DOHH2 (cell line): Measurements from ENCODE around the gene SHMT1.

Experiments used
- EZH2phosphoT487 ChIP-seq: fragments of 200-600 bp; sonication (generic); IDR thresholded peaks from 2 replicates; pipeline ENCODE4 v1.6.1; 2017; ENCODE audit warnings: borderline replicate concordance, mild to moderate bottlenecking, antibody characterized with exemption, low read length, moderate library complexity, mixed read lengths
- TF ChIP-seq, protein P1 (sequence below): fragments of 200-600 bp; sonication (generic); IDR thresholded peaks from one replicate; pipeline ENCODE4 v1.5.1; 2014; ENCODE audit warnings: antibody characterized with exemption, mild to moderate bottlenecking, low read depth, low read length; ENCODE audit not compliant: poor library complexity, severe bottlenecking

DNA sequence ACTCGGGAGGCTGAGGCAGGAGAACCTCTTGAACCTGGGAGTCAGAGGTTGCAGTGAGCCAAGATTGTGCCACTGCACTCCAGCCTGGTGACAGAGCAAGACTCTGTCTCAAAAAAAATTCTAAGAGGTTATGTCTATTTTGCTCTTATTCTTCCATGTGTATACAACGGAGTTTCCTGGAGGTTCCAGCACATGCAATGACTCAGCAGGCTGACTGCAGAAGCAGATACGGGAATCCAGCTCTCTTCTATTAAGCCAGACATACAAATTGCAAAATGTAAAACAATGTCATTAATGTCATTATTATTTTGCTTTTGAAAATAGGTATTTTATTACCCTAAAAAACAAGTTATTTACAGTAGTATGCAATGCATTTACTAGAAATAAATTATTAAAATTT is 84.5 kb downstream of the SHMT1 start:
- TF ChIP-seq, protein P1, sequence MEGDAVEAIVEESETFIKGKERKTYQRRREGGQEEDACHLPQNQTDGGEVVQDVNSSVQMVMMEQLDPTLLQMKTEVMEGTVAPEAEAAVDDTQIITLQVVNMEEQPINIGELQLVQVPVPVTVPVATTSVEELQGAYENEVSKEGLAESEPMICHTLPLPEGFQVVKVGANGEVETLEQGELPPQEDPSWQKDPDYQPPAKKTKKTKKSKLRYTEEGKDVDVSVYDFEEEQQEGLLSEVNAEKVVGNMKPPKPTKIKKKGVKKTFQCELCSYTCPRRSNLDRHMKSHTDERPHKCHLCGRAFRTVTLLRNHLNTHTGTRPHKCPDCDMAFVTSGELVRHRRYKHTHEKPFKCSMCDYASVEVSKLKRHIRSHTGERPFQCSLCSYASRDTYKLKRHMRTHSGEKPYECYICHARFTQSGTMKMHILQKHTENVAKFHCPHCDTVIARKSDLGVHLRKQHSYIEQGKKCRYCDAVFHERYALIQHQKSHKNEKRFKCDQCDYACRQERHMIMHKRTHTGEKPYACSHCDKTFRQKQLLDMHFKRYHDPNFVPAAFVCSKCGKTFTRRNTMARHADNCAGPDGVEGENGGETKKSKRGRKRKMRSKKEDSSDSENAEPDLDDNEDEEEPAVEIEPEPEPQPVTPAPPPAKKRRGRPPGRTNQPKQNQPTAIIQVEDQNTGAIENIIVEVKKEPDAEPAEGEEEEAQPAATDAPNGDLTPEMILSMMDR = no peak
- no peak for TF ChIP-seq EZH2phosphoT487
